ENCODE measurements around the gene CMTM5.

Gene CMTM5

DNA sequence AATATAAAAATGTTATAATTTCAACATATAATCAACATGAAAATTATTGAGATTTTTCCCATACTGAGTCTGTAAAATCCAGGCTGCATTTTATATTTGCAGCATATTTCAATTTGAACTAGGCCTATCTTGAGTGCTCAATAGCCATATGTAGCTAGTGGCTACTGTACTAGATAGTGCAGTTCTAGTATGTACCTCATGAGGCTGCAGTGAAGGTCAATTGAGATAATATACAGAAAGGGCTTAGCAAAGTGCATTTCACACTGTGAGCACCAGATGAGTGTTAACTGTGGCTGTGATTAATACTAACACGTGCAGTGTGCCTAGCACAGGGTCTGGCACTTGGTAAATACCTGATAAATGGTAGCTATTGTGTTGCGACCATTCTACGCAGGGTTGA is 18.8 kb upstream of the CMTM5 start:
- DNase-seq (ENCODE audit: low spot score): no peak

DNA sequence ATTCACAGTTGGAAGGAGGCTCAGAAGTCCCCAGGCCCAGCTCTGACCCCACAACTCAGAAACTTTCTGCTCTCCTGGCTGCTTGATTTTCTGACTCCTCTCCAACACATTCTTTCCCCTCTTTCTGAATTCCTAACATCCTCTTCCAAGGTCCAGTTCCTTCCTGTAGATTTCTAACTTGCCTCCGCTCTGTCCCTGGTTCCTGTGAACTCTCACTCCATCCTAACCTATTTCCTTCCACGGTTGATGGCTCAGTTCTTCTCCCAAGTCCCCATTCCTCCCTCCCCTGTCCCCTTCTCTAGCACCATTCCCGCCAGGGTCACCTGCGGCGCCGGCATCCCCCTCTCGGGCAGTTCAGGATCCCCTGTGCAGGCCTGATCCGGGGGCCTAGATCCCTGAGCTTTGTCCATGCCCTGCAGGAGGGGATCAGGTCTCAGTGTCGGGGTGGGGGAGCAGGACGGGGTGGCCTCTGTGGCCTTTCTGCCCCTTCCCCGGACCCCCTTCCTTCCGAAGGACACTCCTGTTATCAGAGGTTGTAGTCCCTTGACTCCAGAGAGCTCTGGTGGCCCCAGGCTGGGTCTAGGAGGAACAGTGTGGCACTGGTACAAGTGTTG is 18.2 kb upstream of the CMTM5 start:
- no peak for DNase-seq (ENCODE audit: low spot score)

DNA sequence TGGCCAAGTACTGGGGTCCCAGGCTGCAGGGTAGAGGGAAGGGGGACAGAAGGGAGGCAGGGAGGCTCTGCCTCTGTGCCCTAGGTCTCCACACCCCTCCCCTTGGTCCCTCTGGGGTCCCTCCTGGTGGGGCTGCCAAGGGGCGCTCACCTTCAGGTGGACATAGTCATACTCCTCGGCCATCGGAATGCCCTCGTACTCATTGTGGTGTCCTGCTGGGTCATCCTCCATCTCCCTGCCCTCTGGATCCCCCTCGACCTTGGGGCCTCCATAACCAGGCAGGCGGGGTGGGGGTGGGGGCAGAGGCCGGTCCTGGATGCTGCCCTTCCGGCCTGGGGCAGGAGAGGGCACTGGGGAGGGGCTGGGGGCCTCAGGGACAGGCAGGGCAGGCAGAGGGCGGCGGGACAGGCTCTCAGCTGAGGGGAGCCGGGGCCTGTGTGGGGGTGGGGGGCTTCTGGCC is 17.6 kb upstream of the CMTM5 start:
- no peak for DNase-seq (ENCODE audit: low spot score)

DNA sequence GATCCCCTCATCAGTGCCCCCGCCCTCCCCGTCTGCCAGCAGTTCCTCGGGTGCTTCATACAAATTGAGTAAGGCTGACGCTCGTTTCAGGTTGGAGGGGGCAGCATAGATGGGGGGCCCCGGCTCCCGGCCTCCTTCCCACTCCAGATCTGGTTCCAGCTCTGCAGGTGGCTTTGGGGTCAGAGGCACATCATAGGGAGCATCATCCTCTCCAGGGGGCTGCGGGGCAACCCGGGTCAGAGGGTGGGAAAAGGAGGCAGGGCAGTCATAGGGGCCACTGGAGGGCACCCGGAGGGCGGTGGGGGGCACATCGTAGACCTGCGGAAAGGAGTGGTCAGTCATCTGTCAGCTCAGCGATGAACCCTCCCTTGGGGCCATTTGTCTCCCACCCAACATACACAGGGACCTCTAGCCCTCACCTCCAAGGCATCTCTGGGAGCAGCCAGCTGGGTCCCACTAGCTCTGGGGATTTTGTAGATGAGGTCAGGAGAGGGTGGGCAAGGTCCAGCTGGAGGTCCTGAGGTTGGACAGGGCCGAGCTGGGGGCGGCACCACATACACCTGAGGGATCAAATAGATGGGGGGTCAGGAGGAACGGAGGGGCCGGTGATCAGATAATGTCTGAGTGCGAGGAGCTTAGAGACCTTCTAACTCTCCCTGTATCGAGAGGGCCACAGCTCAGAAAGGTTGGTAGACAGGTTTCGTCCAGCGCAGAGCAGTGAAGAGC is 17.0 kb upstream of the CMTM5 start:
- DNase-seq (ENCODE audit: low spot score): no peak

DNA sequence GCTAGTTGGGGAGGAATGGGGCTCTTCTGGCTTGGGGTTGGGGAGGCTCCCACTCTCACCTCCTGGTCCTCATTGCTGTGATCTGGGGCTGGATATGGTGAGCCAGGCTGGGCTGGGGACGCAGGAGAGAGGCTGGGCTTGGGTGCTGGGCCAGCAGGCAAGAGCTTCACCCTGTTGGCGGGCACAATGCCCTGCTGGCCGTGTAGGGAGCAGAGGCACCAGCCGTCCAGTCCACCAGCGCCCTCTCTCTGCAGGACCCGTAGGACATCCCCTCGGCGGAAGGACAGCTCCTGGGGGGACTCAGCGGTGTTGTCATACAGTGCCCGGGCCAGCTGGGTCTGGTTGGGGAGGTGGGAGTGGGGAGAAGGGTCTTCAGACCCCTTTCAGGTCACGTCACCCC is 16.4 kb upstream of the CMTM5 start:
- DNase-seq (ENCODE audit: low spot score): no peak

DNA sequence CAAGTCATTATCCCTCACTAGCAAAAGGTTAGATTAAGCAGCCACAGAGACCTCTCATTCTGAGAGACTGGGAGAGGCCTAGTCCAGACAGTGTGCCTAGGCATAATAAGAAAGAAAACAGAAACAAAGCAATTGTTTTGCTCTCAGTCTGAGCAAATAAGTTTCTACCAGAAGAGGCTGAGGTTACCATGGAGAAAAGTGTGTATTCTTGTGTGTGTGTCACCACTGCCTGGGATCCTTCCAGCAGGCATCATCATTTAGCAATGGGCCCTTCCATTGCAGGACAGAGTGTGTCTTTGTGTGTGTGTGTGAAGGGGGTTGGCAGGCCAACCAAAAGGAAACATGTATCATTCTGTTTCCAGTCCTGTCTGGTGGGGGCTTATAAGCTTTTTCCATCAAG is 15.5 kb upstream of the CMTM5 start:
- DNase-seq (ENCODE audit: low spot score): no peak

DNA sequence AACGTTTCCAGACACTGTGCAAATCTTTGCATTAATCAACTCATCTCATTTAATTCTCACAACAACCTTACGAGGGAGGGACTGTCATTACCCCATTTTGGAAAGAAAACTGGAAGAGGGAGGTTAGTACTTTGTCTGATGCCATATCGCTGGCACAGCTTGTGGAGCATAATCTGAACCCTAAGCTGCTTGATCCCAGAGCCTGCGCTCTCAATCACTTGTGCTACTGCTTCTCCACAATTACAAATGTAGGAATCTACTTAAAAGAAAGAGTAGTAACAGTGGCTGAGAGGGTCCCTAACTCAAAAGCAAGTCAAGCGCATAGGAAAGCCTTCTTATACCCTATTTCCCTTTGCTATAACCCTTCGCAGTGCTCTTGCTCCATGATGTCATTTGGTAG is 15.1 kb upstream of the CMTM5 start:
- no peak for DNase-seq (ENCODE audit: low spot score)

DNA sequence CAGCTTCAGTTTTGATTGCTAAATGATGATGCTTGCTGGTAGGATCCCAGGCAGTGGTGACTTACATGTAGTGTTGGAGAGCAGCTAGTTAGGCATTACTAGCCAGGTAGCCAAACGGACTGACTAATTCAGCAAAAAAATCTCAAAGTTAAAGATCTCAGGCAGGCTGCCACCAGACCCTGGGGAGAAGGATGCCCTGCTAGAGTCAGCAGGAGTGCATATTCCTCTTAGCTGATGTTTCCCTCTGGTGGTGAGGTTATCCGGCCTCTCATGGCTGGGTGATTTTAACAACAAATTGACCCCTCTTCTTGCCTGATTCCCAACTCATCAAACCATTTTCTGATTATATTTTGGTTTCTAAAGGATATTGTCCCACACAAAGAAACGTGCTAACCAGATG is 14.6 kb upstream of the CMTM5 start:
- DNase-seq (ENCODE audit: low spot score): no peak

DNA sequence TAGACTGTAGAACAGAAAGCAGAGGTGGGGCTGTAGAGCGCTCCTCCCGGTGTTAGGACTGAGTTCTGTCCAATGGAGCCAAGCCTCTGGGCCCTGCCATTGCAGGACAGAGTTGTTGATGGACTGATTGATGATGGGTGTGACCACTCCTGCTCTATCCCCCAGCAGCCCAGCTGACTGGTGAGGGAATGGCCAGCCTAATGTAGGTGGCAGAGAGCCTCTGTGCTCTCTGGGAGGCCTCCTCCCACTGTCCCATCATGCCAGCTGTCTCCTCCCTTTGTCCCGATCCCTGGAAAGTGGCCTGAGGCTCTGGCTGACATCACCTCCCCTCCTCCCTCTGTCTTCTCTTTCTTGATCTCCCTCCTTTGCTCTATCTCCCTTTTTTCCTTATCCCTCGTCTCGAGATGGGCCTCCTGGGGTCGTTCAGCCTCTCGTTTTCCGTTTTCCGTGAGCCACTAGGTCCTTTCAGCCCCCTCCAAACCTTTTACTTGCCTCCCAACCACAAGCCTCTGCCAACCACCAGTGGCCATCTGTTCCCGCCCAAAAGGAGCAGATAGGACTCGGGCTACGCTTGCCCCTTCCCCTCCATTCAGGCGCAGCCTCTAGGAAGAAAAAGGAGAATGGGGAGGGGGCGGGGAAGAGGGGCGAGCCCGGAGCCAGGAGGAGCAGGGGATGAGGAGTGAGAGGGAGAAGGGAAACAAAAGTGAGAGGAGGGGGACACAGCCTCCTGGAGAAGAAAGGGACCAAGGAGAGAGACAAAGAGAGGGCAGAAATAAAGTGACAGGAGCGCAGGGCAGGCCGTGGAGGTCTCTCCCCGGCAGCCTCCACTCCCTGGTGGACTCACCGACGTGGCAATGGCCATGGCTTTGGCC is 12.4 kb upstream of the CMTM5 start:
- no peak for DNase-seq (ENCODE audit: low spot score)

DNA sequence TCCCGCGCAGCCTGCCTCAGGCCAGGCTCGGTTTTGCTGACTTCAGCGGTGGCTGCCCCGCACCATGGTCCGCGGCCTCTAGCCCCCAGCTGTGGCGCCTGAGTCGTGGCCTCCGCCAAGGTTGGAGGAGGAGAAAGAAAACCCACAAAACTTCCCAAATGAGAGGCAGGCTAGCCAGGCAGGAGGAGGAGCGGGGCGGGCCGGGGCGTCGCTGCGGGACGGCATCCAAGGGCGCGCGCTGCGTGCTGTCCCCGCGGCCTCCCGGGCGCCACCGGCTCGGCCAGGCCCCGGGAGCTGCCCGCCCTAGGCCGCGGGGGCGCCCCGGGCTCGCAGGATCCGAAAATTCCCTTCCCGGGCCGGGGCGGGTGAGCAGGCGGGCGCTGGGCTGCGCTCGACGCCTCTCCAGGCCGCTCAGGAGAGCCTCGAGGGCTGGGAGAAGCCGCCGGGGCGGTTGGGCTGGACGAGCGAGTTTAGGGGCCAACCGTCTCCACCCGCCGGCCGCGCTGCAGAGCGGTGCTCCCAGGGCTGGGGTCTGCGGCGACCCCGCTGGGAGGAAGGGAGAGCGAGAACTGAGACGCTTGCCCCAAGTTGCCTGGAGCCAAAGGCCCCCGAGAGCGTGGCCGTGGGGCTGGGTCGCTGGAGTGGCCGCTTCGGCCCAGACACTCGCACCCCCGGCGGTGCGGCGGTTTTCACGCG is 11.7 kb upstream of the CMTM5 start, which contains the start of gene EFS:
Gene EFS, minus strand, starts transcription at position 137 of the 696 bp plus-strand sequence. CDS start 147 bp downstream, outside the sequence.
- DNase-seq (ENCODE audit: low spot score): no peak

DNA sequence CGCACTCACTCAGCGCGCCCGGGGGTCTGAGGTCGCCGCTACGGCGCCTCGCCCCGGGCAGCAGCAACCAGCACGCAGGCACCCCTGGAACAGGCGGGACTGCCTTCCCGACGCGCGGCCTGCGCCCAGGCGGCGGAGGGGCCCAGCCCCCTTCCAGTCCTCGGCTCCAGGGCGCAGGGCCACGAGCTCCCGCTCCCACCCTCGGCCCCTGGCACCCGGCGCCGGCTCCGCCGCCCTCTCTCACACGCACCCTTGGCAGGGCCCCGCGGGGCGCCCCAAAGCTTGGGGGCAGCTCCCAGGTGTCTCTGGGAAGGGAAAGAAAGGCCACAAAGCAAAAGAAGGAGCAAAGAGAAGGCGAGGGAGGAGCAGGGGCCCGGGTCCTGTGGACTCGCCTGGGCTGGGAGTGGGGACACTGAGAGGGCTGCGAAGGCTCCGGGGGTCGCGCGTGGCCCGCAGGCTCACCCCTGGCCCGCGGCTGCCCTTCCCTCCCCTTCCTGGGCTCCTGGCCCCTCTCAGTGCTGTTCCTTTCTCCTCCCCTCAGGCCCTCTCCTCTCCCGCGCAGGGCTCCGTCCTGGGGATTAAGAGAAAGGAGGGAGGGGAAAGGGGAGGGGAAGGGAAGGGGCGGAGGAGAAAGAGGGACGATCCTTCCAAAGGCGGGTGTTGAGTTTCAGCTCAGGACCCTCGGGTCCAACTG is 11.0 kb upstream of the CMTM5 start:
- DNase-seq (ENCODE audit: low spot score): no peak

DNA sequence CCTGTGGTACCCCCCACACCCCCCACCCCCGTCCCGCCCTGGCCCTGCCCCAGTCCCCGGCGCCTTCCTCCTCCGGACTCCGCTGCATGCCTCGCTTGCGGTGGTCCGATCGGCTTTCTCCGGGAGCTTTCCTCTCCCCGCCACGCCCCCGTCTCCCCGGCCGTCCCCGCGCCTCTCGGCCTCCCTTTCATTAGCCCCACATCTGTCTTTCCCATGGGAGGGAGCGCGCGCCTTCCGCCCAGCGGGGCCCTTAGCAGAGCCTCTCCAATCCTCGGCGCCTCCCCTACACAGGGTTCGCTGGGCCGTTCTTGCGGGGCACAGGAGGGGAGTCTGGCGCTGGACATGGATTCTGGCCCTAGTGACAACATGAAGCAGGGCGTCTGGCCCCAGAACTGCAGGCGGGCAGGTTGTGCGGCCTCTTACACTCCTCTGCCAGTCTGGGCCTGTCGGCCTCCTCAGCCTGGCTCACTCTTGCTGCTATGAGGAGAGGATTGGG is 10.4 kb upstream of the CMTM5 start:
- no peak for DNase-seq (ENCODE audit: low spot score)

DNA sequence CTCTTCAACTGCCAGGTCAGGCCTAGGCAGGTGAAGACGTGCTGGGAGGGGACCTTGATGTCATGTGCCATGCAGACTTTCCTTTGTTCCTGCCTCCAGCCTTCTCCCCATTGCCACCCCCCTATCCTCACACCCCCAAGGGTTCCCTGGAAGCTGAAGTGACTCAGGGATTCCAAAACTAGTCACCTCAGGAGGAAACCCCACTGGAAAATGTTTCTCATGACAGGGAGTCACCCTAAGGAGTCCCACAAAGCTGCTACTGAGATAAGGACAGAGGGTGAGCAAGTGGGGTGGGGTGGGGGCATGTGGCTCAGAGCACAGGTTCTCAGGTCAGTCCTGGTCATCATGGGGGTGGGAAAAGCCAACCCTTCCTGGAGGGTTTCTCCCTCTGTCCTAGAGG is 6.6 kb upstream of the CMTM5 start:
- no peak for DNase-seq (ENCODE audit: low spot score)

DNA sequence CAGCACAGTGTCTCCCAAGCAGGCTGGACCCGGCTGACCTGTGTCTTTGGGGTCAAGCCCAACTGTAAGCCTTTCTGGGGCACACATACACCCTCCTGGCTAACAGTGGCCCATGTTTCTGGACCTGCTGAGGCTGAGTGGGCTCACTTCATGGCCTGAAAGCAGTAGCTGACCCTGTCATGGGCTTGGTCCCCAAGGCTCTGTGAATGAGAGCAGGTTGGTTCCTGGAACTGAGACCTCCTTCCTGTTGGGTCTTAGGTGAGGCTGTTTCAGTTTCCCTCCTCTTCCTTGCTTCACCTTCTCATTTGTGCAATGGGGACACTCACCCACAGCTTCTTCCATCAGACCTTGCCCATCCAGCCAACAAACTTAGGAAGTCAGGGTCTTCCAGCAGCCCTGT is 5.0 kb upstream of the CMTM5 start:
- DNase-seq (ENCODE audit: low spot score): no peak

DNA sequence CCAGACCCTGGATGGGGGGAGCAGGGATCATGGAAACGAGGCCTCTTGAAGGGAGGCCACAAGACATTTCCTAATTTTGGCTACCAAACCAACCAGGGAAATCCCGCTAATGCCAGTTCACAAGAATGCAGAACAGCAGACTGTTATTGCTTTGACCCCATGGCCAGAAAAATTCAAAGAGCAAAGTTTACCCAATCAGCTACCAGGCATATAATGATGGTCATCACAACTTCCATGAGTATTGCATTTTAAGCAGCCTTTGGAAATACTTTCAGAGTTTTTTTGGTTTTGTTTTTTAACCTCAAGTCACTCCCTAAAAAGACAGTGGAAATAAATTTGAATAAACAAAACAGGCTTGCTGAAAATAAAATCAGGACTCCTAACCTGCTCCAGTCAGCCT is 4.3 kb upstream of the CMTM5 start, which contains the start of gene IL25:
Gene IL25, plus strand, starts transcription at position 301 of the 400 bp plus-strand sequence.
- no peak for DNase-seq (ENCODE audit: low spot score)

DNA sequence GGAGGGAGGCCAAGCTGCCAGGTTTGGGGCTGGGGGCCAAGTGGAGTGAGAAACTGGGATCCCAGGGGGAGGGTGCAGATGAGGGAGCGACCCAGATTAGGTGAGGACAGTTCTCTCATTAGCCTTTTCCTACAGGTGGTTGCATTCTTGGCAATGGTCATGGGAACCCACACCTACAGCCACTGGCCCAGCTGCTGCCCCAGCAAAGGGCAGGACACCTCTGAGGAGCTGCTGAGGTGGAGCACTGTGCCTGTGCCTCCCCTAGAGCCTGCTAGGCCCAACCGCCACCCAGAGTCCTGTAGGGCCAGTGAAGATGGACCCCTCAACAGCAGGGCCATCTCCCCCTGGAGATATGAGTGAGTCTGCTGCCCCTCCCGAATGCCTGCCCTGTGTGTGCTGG is 3.8 kb upstream of the CMTM5 start:
- DNase-seq (ENCODE audit: low spot score): no peak

DNA sequence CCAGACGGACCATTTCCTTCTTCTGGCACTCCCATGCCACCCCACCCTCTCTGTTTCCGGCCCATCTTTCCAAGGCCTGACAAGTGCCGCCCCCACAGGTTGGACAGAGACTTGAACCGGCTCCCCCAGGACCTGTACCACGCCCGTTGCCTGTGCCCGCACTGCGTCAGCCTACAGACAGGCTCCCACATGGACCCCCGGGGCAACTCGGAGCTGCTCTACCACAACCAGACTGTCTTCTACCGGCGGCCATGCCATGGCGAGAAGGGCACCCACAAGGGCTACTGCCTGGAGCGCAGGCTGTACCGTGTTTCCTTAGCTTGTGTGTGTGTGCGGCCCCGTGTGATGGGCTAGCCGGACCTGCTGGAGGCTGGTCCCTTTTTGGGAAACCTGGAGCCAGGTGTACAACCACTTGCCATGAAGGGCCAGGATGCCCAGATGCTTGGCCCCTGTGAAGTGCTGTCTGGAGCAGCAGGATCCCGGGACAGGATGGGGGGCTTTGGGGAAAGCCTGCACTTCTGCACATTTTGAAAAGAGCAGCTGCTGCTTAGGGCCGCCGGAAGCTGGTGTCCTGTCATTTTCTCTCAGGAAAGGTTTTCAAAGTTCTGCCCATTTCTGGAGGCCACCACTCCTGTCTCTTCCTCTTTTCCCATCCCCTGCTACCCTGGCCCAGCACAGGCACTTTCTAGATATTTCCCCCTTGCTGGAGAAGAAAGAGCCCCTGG is 1.2 kb upstream of the CMTM5 start:
- no peak for DNase-seq (ENCODE audit: low spot score)

DNA sequence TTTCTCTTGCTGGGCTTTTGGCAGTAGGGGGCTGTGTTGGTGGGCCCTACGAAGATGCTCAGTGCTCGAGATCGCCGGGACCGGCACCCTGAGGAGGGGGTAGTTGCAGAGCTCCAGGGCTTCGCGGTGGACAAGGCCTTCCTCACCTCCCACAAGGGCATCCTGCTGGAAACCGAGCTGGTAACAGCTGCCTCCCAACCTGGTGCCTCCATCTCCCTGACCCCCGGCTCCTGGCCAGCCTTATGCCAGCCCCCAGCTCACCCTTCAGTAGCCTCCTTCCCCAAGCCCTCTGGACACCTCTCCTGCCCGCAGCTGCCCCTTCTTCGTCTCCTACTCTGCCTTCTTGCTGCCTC is 328 bp downstream of the CMTM5 start:
- DNase-seq (ENCODE audit: low spot score): no peak

DNA sequence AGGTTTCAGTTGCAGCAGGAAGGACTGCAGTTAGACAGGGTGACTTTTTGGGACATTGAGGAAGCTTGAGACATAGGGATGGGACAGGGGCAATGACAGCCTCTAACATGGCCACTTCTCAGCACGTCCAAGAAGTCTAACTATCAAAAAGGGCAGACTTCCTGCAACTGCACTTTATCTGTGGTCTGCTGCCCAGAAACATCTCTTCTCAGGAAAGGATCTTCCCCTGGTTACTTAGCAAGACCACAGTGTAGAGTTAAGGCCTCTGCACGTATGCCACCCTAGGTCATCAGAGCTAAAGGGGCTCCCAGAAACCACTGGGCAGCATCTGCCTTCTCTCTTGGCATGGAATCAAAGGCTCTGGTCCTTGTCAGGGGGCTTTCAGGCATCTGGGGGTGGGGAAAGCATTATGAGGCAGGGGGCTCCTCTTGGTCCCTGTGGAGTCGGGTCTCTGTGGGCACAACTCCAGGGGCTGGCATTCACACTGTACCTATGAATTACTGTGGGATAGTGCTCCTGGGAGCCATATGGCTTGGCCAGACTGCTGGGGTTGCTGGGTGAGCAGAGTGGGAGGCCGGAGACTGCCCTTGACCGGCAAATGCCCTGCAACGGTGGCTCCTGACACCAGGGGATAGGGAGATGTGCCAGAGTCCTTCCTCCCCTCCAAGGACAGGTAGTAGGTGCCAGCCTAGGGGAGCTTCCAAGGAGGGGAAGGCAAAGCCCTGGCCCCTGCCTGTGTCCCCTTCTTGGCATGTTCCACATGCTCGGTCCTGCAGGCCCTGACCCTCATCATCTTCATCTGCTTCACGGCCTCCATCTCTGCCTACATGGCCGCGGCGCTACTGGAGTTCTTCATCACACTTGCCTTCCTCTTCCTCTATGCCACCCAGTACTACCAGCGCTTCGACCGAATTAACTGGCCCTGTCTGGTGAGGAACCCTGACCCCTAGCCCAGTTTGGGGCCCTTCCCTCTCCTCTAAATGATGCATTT is 1.0 kb downstream of the CMTM5 start:
- DNase-seq (ENCODE audit: low spot score): no peak

All from CD4-positive, alpha-beta T cell treated with Interleukin-2 at 100 ng/mL for 4 hours (primary cell).